ENCODE results near the gene TANC1.

Gene TANC1

DNA sequence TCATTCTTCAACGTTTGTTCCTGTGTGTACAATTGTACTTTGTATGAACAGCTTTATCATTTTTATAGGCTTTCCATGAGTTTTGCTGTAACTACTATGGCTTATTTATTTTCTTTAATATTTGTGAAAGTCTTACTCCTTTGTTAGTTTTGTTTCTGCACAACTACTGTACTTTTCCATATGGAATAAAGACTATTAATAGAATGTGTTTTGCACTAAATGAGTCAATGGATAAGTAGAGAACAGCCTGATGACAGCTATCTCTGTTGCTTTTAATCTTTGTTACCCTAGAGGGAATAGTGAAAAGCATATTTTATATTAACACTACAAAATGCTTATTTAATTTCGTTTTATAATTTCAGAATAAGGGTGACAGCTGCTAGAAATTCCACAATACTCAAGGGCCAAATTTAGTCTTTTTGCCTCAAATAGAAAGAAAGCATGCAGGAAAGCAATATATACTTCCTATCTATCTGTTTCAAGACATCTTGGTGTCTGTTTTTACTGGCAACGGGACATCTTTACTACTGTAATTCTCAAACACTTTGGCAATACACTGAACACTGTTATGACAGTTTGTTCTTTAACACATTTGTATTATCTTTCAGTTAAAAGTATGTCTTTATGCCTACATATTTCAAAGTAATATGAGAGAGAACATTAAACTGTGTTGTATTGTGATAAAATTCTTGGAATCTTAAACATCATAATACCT is 264.2 kb downstream of the TANC1 start:
- DNase-seq: no peak

DNA sequence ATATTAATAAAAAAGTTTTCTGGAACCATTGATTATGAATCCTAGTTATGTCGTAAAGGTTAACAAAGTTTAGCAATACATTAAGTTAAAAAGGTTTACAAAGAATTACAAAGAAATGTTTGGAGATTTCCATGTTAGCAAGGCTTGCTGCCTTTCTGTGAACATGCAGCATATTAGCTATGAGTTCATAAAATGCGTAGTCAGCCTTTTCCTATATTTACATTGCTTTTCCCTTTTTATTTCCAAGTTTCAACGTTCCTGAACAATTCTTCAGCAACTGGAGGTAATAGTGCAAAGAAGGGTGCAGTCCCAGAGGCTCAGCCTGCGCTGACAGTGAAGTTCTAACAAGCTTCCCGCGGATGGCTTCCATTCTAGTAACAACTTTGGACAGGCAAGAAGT is 266.4 kb downstream of the TANC1 start:
- no peak for DNase-seq

DNA sequence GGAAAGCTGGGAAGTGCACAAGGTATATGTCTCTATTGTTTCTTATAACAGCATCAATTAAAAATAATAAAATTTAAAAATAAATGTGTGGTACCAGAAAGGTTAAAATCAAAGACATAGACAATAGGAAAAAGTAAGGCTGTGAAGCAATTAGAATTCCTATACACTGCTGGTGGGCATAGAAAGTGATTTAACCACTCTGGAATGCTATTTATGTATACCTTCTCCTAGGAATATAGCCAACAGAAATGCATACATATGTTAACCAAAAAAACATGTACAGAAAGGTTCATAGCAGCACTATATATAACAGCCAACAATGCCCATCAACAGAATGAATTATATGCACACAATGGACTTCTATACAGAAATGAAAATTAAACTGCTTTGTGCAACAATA is 275.1 kb downstream of the TANC1 start:
- DNase-seq: no peak

DNA sequence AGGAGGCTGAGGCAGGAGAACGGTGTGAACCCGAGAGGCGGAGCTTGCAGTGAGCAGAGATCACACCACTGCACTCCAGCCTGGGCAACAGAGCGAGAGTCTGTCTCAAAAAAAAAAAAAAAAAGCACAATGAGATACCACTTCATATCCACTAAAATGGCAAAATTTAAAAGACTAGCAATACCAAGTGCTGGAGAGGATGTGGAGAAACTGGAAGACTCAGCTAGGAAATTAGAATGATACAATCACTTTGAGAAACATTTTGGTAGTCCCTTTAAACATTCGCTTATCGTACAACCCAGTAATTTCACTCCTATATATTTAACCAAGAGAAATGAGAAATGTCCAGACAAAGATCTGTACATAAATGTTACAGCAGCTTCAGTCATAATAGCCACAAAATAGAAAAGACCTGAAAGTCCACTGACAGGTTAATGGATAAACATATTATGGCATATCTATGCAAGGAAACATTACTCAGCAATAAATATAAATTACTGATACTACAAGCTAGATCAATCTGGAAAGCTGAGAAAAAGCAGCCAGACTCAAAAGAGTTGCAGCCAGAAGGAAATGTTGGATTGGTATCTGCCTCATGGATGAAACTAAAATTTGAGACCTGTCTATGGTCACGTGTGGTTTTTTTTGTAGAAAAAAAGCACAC is 278.0 kb downstream of the TANC1 start:
- no peak for DNase-seq

DNA sequence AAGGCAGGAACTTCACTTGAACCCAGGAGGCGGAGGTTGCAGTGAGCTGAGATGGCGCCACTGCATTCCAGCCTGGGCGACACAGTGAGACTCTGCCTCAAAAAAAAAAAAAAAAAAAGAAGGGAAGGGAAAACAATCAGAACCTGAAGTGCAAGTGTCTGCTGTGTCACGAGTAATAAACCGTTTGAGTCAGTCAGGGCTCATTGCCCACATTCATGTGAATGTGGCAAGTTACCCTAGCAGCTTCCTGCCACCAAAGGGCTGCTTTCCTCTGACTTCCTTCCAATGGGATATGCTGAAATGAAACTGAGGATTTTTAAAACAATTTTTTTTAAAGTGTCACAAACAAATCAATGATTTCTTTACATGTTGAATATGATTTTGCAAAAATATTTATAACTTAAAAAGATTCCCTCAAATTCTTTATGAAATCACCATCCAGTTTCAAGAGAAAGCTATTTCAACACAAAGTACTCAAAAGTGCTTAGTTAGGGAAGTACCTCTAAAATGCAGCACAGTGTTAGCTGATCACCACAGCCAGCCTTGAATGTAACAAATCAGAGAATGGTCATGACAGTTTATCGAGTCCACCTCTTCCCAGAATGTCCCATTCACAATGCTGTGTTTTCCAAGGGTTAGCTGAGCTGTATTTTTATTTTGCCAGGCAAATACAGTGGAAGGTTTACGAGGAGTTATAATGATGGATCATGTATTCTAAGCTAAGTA is 281.7 kb downstream of the TANC1 start:
- DNase-seq: no peak

DNA sequence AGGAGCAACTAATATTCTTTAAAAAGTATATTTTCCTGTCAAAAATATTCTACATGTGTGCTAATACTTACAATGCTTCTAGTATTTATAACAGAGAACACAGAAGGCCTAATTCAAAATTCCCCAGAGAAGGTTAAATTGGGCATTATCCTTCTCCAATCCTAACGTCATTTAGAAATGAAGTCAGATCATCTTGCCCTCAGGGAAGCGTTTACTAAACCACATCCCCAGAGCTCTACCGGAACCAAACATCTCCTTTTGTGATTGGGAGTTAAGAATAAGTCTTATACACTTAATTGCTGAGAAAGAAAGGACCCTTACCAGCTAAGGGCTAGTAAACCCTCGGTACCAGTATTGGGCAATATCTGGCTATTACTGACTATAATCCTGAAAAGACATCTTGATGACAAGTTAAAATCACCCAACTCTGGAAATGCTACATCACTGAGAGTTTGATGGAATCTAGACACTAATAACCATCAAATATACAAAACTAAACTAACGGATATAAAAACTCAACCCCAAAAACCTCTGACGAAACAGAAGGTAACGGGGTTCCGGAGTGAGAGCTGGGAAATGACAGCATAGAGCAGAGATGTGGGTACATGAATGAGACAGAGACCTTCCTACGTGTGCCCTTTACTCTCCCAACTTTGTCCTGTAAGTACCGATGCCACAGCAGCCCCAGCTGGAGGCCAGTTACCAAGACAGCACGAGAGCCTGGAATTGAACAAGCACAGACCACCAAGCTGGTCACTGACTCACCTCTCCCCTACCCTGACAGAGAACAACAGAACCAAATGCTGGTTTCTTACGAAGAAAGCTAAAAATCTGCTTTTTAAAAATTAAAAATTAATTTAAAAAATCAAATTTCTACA is 283.1 kb downstream of the TANC1 start:
- no peak for DNase-seq

DNA sequence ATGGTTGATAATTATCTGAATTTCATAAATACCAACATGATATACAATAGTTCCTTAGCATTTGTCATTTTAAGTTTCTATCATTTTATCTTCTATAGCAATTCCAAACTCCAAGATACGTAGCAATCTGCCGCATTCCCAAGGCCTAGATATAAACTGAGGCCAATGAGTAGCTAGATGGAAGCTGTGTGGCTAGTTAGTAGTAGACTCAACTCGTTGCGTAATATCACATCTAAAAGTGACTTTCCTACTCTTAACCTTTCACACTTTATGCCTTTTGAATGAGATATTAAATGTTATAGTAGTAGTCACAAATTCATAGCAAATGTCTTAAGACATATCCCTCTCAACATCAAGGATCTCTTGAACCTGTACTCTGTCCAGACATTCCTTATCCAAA is 284.5 kb downstream of the TANC1 start:
- DNase-seq: no peak

DNA sequence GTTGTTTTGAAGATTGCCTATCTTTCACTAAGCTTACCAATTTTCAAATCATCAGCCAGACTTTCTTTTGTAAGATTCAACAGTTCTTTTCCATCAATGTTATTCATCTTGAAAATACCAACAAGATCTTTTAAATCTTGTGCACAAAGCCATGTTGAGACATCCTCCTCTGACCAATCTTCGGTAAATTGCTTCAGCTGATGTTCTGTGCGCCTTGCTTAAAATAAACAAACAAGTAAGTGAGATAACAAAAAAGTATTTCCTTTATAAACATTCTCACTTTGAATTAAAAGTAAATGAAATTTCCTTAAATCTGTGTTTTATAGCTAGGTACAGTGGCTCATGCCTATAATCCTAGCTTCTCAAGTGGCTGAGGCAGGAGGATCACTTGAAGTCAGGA is 287.7 kb downstream of the TANC1 start:
- no peak for DNase-seq

DNA sequence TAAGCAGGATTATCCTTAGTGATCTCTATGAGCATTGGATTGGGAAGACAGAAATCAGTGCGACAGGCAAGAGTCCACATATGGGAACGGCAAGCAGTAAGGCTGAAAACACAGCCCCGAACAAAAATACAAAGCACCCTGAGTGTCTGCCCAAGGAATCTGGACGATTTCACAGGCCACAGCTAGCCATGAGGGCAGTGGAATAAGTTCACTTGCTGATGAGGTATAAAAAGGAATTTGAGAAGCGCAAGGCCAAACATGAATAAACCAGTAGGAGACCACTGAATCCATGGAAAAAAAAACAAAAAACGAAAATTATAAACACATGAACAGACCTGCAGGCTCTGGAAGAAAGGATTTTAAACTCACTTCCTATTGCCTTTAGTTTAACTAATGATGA is 293.8 kb downstream of the TANC1 start:
- DNase-seq: no peak

DNA sequence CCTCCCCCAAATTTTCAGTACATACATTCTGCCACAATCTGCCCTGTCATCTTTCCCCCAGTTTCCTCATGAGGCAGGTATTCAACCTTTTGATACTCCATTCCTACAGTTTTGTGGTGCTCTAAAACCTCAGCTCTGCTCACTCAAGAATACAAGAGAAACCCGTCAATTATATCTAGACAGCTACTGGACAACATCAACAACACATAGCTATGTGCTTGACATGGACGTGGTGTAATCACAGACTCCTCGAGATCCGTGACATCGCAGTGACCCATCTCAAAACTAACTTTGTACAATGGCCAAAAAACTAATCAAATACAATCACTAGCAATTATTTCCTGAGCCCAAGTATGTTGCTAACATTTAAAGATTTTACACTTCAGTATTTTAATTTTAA is 294.5 kb downstream of the TANC1 start:
- no peak for DNase-seq

DNA sequence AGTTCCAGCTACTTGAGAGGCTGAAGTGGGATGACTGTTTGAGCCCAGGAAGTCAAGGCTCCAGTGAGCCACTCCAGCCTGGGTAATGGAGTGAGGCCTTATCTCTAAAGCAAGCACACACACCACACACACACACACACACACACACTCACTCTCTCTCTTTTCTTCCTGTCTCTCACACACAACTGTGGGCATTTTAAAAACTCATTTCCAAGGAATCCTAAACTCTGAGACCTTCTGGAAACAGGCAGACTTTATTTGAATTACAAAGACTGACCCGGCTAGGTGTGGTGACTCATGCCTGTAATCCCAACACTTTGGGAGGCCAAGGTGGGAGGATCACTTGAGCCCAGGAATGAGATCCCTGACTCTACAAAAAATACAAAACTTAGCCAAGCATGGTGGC is 296.7 kb downstream of the TANC1 start:
- DNase-seq: no peak

DNA sequence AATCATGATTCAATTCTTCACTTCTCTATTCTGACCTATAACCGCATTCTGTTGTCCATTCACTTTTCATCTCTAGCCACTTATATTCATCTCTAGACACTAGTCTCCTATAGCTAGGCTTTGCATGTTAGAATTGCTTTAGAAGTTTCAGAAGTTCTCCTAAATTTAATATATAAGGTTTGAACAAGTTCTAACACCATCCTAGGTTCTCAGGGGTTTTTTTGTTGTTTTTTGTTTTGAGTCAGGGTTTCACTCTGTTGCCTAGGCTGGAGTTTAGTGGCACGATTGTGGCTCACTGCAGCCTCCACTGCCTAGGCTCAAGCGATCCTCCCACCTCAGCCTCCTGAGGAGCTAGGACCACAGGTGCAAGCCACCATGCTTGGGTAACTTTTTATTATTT is 298.1 kb downstream of the TANC1 start:
- DNase-seq: no peak

DNA sequence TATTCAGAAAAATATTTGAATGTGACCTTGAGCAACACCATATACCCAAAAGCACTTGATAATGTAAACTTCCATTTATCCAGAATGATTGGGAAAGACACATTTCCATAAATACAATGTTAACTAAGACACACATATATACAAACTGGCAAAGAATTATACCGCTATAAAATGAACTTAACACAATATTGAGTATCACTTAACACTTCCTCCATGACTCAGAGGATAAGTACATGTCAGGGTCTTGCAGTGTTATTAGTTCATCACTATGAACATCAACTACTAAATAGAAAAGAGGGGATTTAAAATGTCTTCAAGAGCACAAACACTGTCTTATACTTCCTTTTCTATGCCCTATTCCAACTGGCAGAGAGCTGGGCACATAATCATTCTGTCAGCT is 299.5 kb downstream of the TANC1 start:
- DNase-seq: no peak

DNA sequence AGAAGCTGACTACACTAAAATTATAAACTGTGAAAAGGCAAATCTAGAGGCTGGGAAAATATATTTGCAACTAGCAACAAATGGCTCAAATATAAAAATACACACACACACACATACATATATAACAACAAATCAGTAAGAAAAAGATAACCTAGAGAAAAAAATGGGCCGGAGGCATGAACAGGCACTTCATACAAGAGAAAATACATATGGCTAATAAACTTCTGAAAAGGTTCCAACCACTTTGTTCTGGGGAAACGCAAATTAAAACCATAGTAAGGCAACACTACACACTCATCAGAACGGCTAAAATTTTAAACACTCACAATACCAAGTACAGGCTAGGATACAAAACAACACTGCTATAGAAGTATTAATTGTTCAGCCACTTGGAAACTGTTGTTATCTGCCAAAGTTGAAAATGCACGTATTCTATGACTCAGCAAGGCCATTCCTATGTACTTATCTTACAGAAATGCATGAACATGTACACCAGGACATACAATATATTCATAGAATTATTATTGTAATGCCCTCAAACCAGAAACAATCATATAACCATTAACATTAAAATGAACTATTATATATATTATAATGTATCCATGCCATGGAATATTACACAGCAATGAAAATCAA is 302.4 kb downstream of the TANC1 start:
- DNase-seq: no peak

DNA sequence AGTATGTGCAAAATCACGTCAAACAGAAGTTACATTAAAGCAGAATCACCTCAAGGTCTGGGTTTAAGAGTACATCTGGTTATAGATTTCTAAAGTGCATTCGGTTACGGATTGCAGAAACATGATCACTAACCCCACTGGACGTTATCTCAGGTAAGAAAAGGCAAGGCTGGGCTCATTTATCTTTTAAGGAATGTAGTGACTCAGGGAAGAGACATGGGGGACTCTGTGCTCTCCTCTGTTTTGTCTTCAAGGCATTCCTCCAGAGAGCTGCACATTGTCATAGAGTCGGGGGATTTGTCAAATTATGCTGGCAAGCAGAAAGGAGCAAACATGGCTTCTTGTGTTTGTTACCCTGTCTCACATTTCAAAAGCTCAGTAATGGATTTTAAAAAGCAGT is 303.7 kb downstream of the TANC1 start:
- DNase-seq: no peak

DNA sequence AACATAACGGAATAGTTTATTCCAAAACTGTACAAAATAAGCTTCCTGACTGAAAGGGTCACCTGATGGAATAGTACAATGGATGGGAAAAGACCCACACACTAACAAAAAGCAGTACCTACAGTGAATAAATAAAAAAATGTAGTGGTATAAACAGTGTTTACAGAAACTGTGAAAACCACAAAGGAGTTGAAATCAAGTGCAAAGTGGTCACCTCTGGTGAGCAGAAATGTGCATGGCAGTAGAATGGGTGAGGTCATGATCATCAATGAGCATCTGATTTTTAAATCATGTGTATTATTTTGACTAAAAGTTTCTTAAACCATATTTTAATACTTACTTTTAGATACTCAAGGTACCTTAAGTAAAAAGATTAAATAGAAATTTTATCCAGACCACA is 306.7 kb downstream of the TANC1 start:
- no peak for DNase-seq

DNA sequence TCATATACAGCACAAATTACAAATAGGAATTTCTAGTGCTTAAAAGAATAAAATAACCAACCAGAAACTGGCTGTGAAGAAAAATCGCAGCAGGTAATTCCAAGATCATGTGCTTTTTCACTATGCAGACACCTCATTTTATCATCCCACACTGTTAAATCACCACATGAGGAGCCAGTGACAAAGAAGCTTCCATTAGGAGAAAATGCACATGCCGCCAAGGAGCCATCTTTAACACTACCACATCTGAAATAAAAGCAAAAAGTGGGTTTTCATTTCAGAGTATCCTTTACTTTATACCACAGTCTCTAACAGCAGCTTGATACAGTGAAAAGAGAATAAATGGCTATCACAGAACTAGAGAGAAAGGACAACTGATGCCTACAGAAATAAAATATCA is 311.3 kb downstream of the TANC1 start:
- DNase-seq: no peak

DNA sequence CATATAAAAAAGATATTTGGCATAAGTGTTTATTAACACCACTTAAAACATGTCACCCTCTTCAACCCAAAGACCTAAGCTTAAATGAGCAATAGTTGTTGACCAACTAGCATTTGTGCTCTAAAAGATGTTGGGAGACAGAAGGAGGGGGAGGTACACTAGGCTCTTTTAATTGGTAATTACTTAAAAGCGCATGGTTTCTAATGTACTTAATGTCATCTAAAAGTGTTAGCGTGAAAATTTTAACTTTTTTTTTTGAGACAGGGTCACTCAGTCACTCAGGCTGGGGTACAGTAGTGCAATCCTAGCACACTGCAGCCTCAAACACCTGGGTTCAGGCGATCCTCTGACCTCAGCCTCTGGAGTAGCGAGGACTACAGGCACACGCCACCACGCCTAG is 312.6 kb downstream of the TANC1 start:
- no peak for DNase-seq
